Islet of Langerhans (tissue), 1 donor: Measurements from ENCODE around the gene OR2AE1.

Experiments used
- FAIRE-seq: peaks from one replicate; lab custom pipeline; 2011; peaks lifted over from hg19 to GRCh38; lab: Jason Lieb, UNC

OR2AE1 gene

DNA sequence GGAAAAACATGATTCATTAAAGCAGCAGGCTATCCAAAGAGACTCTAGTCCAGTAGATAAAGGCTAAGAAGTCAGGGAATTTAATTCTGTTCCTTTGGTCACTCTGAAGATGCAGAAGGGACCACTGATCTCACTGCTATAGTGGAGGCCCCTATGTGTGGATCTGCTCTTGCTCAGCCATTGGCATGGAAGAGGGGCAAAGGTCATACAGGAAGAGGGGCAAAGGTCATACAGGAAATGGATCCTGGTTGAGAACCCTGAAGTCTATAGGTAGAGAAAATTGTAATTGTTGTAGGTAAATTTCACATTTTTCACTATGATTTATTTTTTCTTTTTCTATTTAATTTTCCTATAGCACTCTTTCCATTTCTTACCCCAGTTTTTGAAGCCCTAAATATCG lies 21.6 kb downstream of the OR2AE1 start:
- no peak for FAIRE-seq

DNA sequence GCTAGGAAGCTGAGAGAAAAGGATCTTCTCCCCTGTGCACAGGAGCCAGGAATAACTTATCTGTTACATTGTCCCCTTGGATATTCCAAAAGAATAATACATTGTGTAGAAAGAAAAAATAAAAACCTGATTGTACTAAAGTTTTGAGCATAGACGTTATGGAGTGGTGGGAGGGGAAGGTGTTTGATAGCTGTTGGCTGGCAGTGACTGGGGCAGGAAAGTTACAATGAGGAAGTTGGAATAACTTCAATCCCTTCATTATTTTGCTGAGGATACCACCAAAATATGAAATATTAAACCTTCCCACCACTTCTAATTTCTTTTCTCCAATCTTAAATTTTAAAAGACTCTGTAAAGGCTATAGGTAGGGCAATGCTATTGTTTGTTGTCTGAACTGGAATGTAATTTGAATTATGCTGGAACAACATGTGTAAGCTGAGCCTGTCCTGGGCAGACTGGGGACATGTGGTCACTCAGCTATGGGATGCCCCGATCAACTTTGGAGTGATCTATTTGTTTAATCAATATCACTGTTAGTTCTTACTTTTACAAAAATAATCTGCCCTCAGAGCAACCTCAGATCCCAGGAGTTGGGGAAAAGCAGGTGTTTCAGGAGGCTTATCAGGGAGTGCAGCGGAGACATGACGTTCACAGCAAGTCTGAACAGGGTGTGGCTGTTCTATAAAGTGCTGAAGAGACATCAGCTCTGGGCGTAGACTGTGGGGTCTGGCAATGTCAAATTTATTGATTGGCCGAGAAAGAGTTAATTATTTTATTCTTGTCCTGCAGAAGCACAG lies 28.2 kb downstream of the OR2AE1 start:
- FAIRE-seq: no peak

DNA sequence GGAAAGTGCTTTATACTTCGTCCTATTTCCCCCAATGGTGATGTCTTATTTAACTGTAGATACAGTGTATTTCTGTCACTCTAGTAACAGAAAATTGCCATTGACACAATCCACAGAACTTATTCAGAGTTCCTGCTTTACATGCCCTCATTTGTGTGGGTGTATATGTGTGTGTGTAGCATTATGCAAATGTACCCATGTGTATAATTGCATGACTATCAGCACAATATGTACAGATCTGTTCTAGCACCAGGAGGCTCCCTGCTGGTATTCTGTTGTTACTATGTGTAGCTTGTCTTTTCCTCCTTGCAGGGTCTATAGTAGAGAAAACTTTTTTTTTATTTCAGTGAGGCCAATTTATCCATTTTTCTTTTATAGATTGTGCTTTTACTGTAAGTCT lies 32.5 kb downstream of the OR2AE1 start:
- FAIRE-seq: no peak

DNA sequence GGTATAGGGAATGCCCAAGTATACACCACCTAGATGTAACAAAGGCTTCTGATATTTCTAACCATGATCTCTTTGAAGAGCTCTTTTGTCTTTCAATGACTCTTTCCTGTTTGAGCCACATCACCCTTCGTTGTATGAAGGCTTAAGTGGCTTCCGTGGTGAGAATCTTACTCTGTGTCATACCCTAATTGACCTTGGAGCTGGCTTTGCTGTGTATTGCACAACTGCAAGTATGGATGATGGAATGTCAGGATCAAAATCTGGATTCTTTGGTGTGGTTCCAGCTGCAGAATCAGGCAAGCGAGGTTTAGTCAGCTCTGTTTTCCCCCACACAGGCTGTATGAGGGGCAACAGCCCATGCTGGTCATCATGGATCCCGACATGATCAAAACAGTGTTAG lies 33.0 kb downstream of the OR2AE1 start:
- no peak for FAIRE-seq

DNA sequence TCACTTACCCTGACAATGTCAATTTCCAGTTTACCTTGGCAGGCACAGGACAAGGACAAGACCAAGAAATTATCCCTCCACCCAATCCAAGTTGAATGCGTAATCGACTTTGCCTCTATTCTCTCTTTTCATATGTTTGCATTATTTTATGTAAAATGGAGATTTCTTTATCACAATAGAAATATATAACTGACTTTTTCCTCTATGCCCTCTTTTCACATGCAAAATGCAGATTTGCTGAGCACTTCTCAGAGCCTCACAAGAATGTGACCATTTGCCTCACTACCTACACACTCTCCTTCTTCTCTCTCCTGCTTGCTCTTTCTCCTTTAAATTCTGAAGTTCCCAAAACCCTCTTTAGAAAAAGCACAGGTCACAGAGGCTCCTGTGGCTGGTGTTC lies 33.9 kb downstream of the OR2AE1 start:
- FAIRE-seq: no peak

DNA sequence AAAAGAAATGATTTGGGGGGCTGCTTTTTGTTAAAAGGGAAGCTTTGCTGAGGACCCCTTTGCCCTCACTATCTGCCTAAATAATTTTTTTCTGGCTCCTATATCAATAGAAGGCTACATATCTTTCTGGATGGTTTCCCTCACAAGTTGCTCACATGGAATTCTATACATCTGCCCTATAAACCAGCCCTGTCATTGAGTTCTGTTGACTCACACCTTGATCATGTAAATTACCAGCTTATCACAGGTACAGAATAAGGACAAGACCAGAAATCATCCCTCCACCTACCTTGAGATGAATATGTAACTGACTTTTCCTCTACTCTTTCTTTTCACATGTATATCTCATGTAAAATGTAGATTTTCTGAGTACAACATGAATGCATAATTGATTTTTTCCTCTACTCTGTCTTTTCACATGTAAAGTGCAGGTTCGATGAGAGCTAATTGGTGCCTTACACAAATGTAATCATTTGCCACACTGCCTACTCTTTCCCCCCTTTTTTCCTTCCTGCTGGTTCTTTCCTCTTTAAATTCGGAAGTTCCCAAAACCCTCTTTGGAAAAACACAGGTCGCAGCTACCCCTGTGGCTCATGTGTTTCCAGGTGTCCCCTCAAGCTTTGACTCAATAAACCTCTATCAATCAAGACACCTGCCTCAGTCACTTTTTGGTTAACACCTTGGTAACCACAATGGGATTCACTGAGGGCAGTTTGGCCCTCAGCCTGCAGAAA lies 36.5 kb downstream of the OR2AE1 start:
- FAIRE-seq: no peak

DNA sequence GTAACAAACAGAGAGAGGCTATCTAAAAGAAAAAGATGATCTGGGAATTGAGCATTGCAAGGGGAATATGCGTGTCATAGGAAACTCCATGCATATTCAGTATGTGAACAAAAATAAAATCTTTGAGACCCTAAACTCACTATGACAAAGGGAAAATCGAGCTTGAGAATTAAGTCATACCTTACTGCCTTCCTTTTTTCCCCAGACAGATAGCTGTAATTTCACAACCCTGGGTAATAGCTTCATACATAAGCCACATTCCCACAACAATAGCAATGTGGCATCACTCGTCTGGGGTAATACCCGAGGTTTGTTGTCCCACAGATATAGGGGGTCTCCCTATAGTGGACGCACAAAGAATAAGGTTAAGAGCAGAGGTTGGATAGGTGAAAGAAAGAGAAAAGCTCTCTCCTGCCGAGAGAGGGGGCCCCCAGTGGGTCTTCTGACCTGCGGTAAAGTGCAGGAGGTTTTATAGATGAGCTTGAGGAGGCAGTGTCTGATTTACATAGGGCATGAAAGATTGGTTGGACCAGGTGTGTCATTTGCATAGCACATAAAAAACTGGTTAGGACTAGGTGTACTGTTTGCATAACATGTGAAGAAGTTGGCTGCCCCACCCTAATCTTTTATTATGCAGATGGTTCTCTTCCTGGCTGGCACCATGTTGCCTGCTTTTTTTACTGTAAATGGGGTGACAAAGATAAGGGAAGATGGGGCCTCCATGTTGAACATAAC lies 37.4 kb downstream of the OR2AE1 start:
- no peak for FAIRE-seq

DNA sequence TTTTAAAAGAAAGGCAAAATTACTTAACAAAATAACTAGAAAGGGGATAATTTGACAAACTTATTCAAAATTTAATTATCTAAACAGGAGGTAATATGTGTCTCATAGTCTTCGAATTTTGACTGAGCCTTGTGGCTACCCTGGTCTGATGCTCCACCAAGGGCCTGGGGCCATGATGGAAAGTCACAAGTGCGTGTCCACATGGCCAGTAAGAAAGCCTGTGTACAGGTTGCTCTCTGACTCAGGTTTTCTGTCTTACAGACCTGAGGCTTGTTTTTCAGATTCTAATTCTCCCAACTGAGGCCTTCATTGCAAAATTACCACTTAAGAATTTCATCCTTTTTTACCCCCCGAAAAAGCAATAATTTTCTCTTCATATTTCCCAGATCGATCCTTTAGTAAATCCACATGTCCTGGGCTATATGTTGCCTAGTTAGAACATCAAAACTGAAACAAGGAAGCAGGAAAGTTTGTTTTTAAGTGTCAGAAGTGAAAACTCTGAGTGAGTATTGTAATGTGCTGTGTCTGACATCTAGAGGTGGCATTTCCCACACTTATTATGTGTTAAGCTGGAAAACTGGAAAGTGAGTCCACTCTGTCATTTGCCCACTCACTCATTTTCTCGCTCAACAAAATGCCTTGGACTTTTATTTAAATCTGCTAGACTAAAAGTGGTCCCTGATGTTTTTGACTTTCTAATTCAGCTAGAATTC lies 39.0 kb downstream of the OR2AE1 start:
- FAIRE-seq: no peak

DNA sequence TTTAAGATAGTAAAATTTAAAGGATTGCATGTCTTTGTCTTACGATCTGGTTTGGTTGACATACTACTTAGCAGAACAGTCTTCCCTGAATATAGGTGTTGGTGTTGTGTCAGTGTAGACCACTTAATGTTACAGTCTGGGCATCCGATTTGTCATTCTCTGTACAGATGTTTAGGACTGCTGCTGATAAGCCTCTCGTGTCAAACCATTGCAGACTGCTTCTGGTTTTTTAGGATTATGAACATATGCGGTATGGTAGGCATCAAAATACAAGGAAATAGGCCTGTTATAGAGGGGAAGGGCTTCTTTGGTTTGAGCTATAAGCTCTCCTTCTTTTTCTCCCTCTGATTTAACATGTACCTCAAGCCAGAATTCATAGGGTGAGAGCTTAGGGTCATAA lies 41.6 kb downstream of the OR2AE1 start:
- FAIRE-seq: no peak

DNA sequence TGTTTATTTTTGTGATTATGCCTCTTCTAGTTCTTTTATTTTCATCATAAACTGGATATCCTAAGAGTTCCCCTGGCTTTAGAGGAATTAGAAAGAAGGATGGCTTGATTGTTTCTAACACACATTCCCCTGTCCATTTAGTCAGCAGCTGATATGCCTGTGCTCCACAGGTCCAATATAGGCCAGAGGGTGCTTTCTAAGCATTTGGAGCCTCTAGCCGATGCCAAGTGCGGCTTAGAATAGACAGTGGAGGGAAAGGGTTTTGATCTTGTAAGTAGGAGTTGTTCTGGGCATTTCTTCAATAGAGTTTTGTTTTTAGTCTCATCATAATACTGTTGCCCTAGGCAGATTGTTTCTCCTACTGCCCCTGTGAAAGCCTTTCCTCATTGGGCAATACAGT lies 42.5 kb downstream of the OR2AE1 start:
- FAIRE-seq: no peak

DNA sequence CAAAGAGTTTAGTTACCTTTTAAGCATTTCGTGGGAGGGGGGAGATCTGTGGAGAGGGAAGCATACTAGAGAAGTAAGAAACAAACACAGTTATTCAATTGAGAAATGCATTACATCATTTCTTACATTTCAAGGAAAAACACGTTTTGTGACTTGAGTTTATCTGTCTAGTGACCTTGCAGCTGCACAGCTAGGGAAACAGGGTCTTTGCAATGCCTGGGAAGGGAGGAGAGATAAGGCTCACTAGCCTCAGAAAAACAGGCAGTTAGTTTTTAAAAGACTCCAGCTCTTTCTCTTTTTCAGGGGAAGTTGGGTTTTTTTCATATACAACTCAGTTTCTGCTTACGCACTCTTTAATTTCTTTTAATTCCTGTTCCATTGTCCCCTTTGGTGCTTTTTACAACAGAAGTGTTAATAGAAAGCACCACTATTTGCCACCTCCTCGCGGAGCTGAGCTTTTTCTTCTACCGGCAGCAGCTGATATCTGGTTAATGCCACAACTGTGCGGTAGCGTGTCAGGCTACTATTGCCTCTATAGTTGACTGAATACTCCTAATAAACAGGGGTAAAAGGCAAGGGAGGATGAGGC lies 43.5 kb downstream of the OR2AE1 start:
- FAIRE-seq: no peak

DNA sequence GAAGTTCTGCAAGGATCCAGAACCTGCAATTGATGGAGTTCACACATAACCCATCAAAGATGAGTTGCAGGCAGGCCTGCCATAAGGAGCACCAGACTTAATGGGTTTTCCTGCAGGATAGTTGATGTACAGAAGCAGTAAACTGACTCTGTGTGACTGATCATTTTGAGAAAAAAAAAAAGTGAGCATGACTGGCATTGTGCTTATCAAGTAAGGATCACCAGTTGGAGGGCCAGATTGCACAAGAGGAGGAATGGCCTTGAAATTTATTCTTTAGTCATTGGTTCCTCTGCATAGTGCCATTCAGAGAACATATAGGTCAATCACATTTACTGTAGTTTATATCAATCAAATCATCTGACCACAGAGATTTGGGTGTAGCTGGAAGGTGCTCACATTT lies 45.2 kb downstream of the OR2AE1 start:
- no peak for FAIRE-seq

DNA sequence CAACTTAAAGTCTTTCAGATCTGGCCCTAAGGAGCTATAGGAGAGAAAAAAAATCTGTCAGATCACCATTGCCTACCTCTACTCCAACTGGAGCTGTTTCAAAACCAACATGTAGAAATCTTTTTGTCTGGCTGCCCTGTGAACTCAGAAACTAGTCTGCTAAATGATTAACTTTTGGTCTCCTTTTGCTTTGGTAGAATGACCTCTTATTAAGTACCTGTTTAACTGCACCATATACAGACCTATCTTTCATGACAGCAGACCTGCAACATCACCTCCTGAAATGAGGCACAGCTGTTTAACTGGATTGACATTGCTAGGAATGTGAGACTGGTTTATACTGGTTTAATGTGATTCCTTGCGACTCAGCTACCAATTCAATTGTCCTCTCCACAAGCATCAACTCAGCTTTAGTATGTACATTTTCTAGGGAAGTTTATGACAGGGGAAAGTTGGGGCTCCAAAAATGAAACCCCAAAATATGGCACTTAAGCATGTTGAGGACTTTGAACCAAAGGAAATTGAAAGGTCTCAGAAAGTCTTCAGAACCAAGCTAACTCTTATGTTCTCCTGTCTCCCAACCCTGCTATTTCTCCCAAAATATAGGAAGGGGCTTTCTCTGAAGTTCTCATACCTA lies 47.2 kb downstream of the OR2AE1 start:
- no peak for FAIRE-seq

DNA sequence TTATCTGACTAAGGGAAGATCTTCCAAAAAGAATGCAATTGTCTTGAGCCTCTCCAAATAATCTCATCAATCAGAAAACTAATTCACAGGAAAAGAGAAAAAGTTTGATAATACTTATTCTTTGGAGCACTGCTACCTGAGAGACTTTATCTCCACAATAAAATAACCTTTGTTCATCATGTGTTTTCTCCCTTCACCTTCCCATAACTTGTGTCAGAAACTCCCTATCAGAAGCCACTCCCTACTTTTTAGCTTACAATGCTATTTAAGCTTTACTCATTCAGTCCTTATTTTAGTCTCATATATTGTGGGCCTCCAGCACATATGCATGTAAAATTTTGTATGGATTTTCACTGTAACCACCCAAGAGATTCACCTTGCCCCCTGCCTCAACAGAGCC lies 48.0 kb downstream of the OR2AE1 start:
- no peak for FAIRE-seq

DNA sequence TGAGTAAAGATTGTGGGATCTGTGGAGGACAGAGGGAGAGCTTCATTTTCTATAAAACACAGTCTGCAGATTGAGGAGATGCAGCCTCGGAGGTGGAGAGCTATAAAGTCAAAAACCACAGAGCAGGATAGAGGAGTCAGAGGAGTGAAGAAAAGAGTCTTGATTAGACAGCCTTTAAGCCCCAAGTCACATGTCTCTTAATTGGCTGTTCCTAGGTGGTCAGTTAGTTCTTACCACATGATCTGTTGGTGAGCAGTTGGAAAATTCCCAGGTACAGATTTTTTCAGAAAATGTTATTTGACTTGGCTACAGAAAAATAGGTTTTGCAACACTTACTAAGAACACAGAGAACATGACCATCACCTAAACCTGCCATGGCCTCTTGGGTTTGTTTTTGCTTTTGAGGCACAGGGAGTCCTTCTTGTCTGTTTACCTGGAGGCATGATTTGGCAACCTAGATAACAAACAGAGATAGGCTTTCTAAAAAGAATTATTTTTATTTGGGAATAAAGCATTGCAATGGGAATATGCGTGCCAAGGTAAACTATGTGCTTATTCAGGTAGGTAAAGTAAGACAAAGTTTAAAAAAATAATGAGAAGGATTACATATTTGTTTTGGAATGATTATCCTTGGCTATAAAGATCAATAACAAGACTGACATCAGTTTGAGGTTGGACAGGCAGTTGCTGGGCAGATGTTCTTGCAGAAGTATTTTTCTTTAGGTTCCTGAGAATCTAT lies 49.6 kb downstream of the OR2AE1 start:
- no peak for FAIRE-seq
